GM19397 (cell line): ENCODE measurements around the gene NFATC1.
"Not testable (repeated sequence)": the region's sequence is repeated elsewhere in the genome, so short reads cannot be mapped to it uniquely, and the experiment has no call there.

Experiments
- ATAC-seq: cut with Tn5 transposase; IDR thresholded peaks from one replicate; pipeline ENCODE4 v1.9.1; 2021; ENCODE audit warnings: mild to moderate bottlenecking, moderate library complexity; ENCODE audit not compliant: unreplicated experiment

NFATC1 gene

GRCh38 chr18:79374408-79375171 lies 21.1 kb upstream of the NFATC1 start:
- ATAC-seq = peak; percentile 91

DNA sequence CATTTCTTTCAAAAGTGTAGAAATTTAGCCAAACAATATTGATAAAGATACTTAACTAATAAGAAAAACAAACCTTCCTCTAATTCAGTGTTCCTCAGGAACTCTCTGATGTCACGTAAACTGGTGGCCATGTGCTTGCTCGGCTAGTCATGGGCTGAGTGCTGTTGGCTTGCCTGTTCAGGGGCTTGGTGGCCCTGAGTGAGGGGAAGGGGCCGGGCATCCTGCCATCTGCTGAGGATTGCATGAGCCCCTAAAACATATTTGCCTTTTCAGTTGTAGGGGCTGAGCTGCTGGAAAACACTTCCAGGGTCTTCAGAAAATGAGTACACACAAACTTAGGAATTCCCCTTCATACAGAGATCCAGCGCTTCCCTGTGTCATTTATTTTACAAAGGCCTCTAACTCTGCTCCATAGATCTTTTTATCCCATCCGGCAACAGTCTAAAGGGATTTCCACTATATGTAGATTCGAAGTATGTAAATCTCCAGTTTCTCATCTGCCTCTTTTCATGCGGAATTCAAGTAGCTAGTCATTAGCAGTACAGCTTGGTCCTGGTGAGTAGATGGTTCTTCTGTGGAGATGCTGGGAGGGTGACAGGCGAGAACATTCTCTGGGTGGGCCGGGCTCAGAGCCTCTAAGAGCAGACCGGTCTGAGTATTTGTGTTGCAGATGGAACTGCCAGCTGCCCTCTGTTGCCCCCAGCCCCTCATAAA lies 20.1 kb upstream of the NFATC1 start:
- no peak for ATAC-seq

GRCh38 chr18:79376661-79377060 lies 19.1 kb upstream of the NFATC1 start:
- not testable (repeated sequence) for ATAC-seq

DNA sequence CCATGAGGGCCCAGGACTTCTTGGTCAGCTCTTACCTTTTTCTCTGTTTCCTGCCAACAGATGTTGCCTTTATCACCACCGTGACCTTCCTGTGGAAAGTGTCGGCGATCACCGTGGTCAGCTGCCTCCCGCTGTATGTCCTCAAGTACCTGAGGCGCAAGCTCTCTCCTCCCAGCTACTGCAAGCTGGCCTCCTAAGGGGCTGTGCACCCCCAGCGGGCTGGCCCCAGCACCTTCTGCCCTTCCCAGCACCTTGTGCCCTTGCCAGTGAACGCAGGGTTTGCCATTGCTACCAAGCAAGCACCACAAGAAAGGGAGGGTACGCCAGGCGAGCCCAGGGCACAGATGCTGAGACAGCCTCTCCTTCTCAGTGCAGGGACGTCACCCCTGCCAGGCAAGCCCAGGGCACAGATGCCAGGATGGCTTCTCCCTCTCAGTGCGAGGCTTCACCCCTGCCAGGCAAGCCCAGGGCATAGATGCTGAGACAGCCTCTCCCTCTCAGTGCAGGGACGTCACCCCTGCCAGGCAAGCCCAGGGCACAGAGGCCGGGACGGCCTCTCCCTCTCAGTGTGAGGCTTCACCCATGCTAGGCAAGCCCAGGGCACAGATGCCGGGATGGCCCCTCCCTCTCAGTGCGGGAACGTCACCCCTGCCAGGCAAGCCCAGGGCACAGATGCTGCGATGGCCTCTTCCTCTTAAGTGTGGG lies 18.4 kb upstream of the NFATC1 start:
- no peak for ATAC-seq

- ATAC-seq = no peak
Observed at GRCh38 chr18:79378536-79379250, 17.0 kb upstream of the NFATC1 start.

- ATAC-seq = no peak
Observed at GRCh38 chr18:79379251-79379905, 16.4 kb upstream of the NFATC1 start.

DNA sequence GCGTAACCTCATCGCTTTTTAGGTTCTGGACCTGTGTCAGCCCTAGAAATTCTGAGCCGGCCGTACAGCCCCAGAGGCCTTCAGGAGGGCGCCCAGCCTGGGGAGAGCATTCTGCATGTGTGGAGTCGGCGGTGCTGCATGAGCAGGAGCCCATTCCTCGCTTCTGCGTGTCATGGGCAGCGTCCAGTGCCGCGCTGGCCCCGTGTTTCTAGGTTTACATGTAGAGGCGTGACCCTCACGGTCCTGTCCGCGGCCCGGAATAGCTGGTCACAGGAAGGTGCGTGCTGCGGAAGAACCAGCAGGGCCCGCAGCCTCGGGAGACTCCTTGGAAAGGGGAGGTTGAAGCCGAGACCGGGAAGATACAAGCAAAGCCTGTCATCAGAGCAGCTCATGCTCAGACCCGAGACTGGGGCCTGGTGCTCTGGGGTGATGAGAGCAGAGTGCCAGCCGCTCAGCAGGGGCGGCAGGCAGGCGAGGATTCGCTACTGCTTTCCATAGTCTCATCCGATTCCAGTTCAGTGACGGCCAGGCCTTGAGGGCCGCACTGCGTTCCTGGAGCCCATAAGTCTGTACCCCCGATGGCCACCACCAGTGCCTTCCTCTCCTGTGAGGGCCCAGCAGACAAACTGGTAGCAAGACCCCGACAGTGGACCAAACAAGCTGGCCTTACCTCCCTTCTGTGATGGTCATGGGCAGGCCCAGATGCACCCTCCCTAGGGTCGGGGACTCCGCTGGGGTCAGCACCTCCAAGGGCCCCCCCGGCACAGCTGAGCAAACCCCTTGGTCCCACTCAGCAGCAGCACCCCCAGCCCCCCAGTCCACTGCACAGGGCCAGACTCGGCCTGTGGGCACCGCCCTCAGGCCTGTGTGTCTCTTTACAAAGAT lies 15.6 kb upstream of the NFATC1 start:
- no peak for ATAC-seq

GRCh38 chr18:79380816-79381806 lies 14.6 kb upstream of the NFATC1 start:
- ATAC-seq = peak; percentile 42

GRCh38 chr18:79381811-79382311 lies 13.9 kb upstream of the NFATC1 start:
- ATAC-seq = no peak

DNA sequence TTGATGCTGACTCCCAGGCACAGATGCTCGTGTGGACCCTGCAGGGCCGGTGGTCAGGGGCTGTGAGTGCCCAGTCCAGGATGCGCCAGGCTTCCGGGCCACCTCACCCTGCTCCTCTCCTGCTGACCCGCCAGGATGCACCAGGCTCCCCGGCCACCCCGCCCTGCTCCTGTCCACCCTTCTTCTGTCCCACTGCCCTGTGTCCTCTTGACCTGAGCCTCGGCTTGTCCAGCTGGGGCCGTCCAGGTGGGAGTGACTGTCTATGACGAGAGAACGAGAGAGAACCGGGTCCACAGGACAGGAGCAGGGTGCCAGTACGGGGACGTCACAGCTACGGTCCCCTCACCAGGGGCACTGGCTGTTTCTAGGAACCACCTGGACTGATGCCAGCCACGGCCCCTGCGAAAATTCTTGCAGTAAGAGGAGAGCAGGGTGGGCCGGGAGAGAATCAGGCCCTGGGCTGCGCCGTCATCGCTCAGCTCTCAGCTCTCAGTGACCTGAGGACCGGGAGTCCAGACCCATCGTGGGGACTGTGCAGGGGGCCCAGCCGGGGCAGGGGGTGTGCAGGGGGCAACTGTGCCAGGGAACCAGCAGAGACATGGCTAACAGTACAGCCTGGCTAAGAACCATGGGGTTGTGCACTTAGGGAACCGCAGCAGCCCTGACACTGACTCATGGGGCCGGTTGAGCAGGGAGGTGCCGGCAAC lies 12.9 kb upstream of the NFATC1 start:
- ATAC-seq = no peak

- ATAC-seq = no peak
Observed at GRCh38 chr18:79383388-79384056, 12.2 kb upstream of the NFATC1 start.

GRCh38 chr18:79384151-79384807 lies 11.5 kb upstream of the NFATC1 start:
- ATAC-seq = no peak

- ATAC-seq = no peak
Observed at GRCh38 chr18:79384834-79385233, 10.9 kb upstream of the NFATC1 start.

DNA sequence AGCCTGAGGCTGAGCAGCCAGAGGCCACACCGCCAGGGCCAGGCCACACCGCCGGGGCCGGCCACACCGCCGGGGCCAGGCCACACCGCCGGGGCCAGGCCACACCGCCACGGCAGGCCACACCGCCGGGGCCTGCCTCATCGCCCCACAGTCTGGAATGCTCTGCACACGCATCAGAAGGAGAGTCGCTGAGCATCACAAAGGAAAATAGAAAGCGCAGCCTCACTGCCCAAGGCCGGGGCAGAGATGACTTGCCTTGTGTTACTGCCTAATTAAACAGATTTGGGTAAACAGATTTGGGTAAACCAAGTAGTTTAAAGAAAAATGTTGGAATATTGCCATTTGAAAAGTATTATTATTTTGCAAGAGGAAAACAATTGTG lies 10.4 kb upstream of the NFATC1 start:
- no peak for ATAC-seq

GRCh38 chr18:79385708-79386341 lies 9.9 kb upstream of the NFATC1 start:
- no peak for ATAC-seq

- no peak for ATAC-seq
Observed at GRCh38 chr18:79386547-79386946, 9.2 kb upstream of the NFATC1 start.
